ENCODE results near the gene ADCY2.

GRCh38 chr5:7415123-7415522 lies 19.2 kb downstream of the ADCY2 start:
- TF ChIP-seq ZFP30 (CRISPR knock-in tag; IDR thresholded peaks at IDR 0.05) (no peak), ARNTL (CRISPR knock-in tag; IDR thresholded peaks at IDR 0.05; ENCODE audit: borderline replicate concordance, low read depth) (no peak), ZC3H10 (CRISPR knock-in tag; IDR thresholded peaks at IDR 0.05) (no peak), CREB5 (CRISPR knock-in tag; IDR thresholded peaks at IDR 0.05; ENCODE audit: low read depth) (no peak), PATZ1 (CRISPR knock-in tag; IDR thresholded peaks at IDR 0.05; ENCODE audit: borderline replicate concordance) (no peak), TOX (CRISPR knock-in tag; IDR thresholded peaks at IDR 0.05; ENCODE audit: borderline replicate concordance) (no peak), RARB (CRISPR knock-in tag; IDR thresholded peaks at IDR 0.05) (no peak), POU6F1 (CRISPR knock-in tag; IDR thresholded peaks at IDR 0.05; ENCODE audit: borderline replicate concordance, low read depth) (no peak), GLIS3 (CRISPR knock-in tag; IDR thresholded peaks at IDR 0.05) (no peak), ZNF70 (CRISPR knock-in tag; IDR thresholded peaks at IDR 0.05) (no peak), ESRRG (CRISPR knock-in tag; IDR thresholded peaks at IDR 0.05) (no peak), PPARA (CRISPR knock-in tag; IDR thresholded peaks at IDR 0.05; ENCODE audit: borderline replicate concordance) (no peak)

All from SK-N-SH treated with all-trans-retinoic acid at 6 μM for 48 hours (cell line).